ENCODE measurements around the gene HAAO. TPM values are rescaled to one million over a fixed set of nuclear protein-coding genes. Genes with fewer than 3 reads are reported as not detected.

Gene HAAO
- total and polyA plus RNA-seq, 2 experiments from 2014 or later: 2.6 to 3.2 TPM

DNA sequence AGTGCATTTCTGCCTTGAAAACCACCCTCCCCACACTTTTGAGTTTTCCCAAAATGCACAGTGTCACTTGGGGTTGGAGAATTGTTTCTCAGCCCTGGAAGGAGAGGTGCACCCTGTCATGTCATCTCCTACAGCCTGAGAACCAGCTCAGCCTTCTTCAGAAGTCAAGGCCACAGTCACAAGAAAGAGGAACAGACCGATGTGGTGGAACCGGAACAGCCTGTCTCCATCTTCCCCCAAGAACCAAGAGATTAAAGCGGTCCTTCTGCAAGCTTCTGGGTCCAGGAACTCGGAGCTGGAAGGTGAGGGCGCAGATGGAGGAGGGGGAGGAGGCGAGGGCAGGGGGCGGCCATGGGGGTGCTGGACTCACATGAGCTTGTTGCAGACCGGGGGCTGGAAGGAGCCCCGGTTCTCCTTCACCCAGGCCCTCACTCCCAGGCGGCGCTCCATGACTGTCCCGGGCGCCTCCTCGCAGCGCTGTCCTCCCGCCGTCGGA, 248 bp downstream of the HAAO start:
- no peak overlapping the region for H3K27ac ChIP-seq (ENCODE audit: low read depth)

More for the DNA sequence above, 248 bp downstream of the HAAO start:
- Mint-ChIP-seq H3K36me3 (ENCODE audit: low read depth) (no peaks in the 10 kb centered on the region; the same call in 1 of the 3 replicates), H3K4me3 (peak overlapping the region; percentile 83), H3K27me3 (ENCODE audit: insufficient read depth, low read depth, poor library complexity) (peaks cover 27% of the 10 kb centered on the region), H3K27ac (no peak overlapping the region), H3K4me1 (peaks cover 32% of the 10 kb centered on the region), H3K9me3 (no peaks in the 10 kb centered on the region; the same call in 2 of the 3 replicates)
- DNase-seq (ENCODE audit: low spot score): no peak
- Histone ChIP-seq H3K79me2 (replicated peaks; ENCODE audit: insufficient read depth) (no peaks in the 10 kb centered on the region), H3K4me2 (peak overlapping the region; percentile 98), H4K20me1 (replicated peaks; ENCODE audit: insufficient read depth) (no peaks in the 10 kb centered on the region), H3K4me3 (peak overlapping the region; percentile 89), H3F3A (replicated peaks; ENCODE audit: low read depth) (peaks cover 13% of the 10 kb centered on the region), H3K27me3 (ENCODE audit: insufficient read depth) (peaks cover 33% of the 10 kb centered on the region), H2AFZ (peak overlapping the region; percentile 99), H3K36me3 (ENCODE audit: insufficient read depth) (no peaks in the 10 kb centered on the region), H3K9me2 (ENCODE audit: insufficient read depth) (0 out of 2 replicates have a peak, but pooled peaks cover 3% of the 10 kb centered on the region), H3K4me1 (ENCODE audit: insufficient read depth) (peaks cover 17% of the 10 kb centered on the region)
- peak; percentile 63 for ATAC-seq
- TF ChIP-seq EZH2phosphoT487 (IDR thresholded peaks at IDR 0.05; ENCODE audit: unreplicated experiment) (no peak), ZNF331 (CRISPR knock-in tag; IDR thresholded peaks at IDR 0.05; ENCODE audit: low read depth) (no peak), ZNF114 (CRISPR knock-in tag; IDR thresholded peaks at IDR 0.05) (no peak), EZH2 (IDR thresholded peaks at IDR 0.05; ENCODE audit: low read depth, unreplicated experiment) (no peak)
- TF ChIP-seq, protein P1, sequence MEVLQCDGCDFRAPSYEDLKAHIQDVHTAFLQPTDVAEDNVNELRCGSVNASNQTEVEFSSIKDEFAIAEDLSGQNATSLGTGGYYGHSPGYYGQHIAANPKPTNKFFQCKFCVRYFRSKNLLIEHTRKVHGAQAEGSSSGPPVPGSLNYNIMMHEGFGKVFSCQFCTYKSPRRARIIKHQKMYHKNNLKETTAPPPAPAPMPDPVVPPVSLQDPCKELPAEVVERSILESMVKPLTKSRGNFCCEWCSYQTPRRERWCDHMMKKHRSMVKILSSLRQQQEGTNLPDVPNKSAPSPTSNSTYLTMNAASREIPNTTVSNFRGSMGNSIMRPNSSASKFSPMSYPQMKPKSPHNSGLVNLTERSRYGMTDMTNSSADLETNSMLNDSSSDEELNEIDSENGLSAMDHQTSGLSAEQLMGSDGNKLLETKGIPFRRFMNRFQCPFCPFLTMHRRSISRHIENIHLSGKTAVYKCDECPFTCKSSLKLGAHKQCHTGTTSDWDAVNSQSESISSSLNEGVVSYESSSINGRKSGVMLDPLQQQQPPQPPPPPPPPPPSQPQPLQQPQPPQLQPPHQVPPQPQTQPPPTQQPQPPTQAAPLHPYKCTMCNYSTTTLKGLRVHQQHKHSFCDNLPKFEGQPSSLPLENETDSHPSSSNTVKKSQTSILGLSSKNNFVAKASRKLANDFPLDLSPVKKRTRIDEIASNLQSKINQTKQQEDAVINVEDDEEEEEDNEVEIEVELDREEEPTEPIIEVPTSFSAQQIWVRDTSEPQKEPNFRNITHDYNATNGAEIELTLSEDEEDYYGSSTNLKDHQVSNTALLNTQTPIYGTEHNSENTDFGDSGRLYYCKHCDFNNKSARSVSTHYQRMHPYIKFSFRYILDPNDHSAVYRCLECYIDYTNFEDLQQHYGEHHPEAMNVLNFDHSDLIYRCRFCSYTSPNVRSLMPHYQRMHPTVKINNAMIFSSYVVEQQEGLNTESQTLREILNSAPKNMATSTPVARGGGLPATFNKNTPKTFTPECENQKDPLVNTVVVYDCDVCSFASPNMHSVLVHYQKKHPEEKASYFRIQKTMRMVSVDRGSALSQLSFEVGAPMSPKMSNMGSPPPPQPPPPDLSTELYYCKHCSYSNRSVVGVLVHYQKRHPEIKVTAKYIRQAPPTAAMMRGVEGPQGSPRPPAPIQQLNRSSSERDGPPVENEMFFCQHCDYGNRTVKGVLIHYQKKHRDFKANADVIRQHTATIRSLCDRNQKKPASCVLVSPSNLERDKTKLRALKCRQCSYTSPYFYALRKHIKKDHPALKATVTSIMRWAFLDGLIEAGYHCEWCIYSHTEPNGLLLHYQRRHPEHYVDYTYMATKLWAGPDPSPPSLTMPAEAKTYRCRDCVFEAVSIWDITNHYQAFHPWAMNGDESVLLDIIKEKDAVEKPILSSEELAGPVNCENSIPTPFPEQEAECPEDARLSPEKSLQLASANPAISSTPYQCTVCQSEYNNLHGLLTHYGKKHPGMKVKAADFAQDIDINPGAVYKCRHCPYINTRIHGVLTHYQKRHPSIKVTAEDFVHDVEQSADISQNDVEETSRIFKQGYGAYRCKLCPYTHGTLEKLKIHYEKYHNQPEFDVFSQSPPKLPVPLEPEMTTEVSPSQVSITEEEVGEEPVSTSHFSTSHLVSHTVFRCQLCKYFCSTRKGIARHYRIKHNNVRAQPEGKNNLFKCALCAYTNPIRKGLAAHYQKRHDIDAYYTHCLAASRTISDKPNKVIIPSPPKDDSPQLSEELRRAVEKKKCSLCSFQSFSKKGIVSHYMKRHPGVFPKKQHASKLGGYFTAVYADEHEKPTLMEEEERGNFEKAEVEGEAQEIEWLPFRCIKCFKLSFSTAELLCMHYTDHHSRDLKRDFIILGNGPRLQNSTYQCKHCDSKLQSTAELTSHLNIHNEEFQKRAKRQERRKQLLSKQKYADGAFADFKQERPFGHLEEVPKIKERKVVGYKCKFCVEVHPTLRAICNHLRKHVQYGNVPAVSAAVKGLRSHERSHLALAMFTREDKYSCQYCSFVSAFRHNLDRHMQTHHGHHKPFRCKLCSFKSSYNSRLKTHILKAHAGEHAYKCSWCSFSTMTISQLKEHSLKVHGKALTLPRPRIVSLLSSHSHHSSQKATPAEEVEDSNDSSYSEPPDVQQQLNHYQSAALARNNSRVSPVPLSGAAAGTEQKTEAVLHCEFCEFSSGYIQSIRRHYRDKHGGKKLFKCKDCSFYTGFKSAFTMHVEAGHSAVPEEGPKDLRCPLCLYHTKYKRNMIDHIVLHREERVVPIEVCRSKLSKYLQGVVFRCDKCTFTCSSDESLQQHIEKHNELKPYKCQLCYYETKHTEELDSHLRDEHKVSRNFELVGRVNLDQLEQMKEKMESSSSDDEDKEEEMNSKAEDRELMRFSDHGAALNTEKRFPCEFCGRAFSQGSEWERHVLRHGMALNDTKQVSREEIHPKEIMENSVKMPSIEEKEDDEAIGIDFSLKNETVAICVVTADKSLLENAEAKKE (CRISPR knock-in tag; IDR thresholded peaks at IDR 0.05): no peak
